ENCODE measurements around the gene TMEM87B. TPM values are rescaled to one million over a fixed set of nuclear protein-coding genes. Genes with fewer than 3 reads are reported as not detected.

TMEM87B gene
- total and polyA plus RNA-seq, 2 donors (not counting 1 experiment from before 2014, with no cell fraction given): 30.5 to 31.5 TPM

GRCh38 chr2:112096098-112096497, 41.0 kb downstream of the TMEM87B start:
- no peaks in the 10 kb centered on the region for H3K9me3 ChIP-seq (ENCODE audit: control insufficient read depth, insufficient read depth, low read depth, low read length)
- no peak overlapping the region for H3K4me3 ChIP-seq (replicated peaks in 1 of 4; ENCODE audit: control extremely low read depth in 1 of 4, insufficient read depth in 1 of 4, low read depth in 3 of 4, low read length in 4 of 4)
- no peaks in the 10 kb centered on the region for H3K79me2 ChIP-seq (ENCODE audit: control insufficient read depth, insufficient read depth, low read length)
- H3K36me3 ChIP-seq (ENCODE audit: control insufficient read depth, insufficient read depth, low read length): peaks cover 4% of the 10 kb centered on the region
- no peaks in the 10 kb centered on the region for H3K27me3 ChIP-seq (ENCODE audit: control insufficient read depth, insufficient read depth, low read length)
- no peak for DNase-seq (ENCODE audit: low read depth in 2 of 2)
- H4K20me1 ChIP-seq (ENCODE audit: control insufficient read depth, extremely low read depth, insufficient read depth, low read length): no peaks in the 10 kb centered on the region
- H2AFZ ChIP-seq (ENCODE audit: low read length): no peak overlapping the region
- H3K4me1 ChIP-seq (ENCODE audit: control insufficient read depth, extremely low read depth, insufficient read depth, low read length): peaks cover 7% of the 10 kb centered on the region
- no peak overlapping the region for H3K4me2 ChIP-seq (ENCODE audit: extremely low read depth, insufficient read depth, low read length)
- TF ChIP-seq EZH2 (IDR thresholded peaks at IDR 0.05; ENCODE audit: low read length, missing control alignments) (no peak), CTCF (conservative IDR thresholded peaks at IDR 0.05 in 1 of 2, IDR thresholded peaks at IDR 0.05 in 1 of 2; ENCODE audit: low read depth in 1 of 2, low read length in 2 of 2) (no peak)
- H3K9ac ChIP-seq (ENCODE audit: insufficient read depth, low read length): no peak overlapping the region
- H3K27ac ChIP-seq (ENCODE audit: insufficient read depth, low read length): no peak overlapping the region

GRCh38 chr2:112108178-112108832, 53.2 kb downstream of the TMEM87B start:
- no peak for DNase-seq (ENCODE audit: low read depth in 2 of 2)
- no peaks in the 10 kb centered on the region for H3K27me3 ChIP-seq (ENCODE audit: control insufficient read depth, insufficient read depth, low read length)

GRCh38 chr2:112109278-112109677, 54.2 kb downstream of the TMEM87B start:
- Histone ChIP-seq H3K79me2 (ENCODE audit: control insufficient read depth, insufficient read depth, low read length) (no peaks in the 10 kb centered on the region), H3K27me3 (ENCODE audit: control insufficient read depth, insufficient read depth, low read length) (no peaks in the 10 kb centered on the region), H3K4me2 (ENCODE audit: extremely low read depth, insufficient read depth, low read length) (no peak overlapping the region), H2AFZ (ENCODE audit: low read length) (no peak overlapping the region), H3K36me3 (ENCODE audit: control insufficient read depth, insufficient read depth, low read length) (peaks cover 8% of the 10 kb centered on the region), H4K20me1 (ENCODE audit: control insufficient read depth, extremely low read depth, insufficient read depth, low read length) (no peaks in the 10 kb centered on the region), H3K9me3 (ENCODE audit: control insufficient read depth, insufficient read depth, low read depth, low read length) (no peaks in the 10 kb centered on the region), H3K4me3 (replicated peaks in 1 of 4; ENCODE audit: control extremely low read depth in 1 of 4, insufficient read depth in 1 of 4, low read depth in 3 of 4, low read length in 4 of 4) (no peak overlapping the region), H3K4me1 (ENCODE audit: control insufficient read depth, extremely low read depth, insufficient read depth, low read length) (no peaks in the 10 kb centered on the region), H3K9ac (ENCODE audit: insufficient read depth, low read length) (no peak overlapping the region), H3K27ac (ENCODE audit: insufficient read depth, low read length) (no peak overlapping the region)
- DNase-seq (ENCODE audit: low read depth in 2 of 2): no peak
- TF ChIP-seq CTCF (conservative IDR thresholded peaks at IDR 0.05 in 1 of 2, IDR thresholded peaks at IDR 0.05 in 1 of 2; ENCODE audit: low read depth in 1 of 2, low read length in 2 of 2): no peak
- no peak for TF ChIP-seq EZH2 (IDR thresholded peaks at IDR 0.05; ENCODE audit: low read length, missing control alignments)

More at GRCh38 chr2:112108178-112108832, 53.2 kb downstream of the TMEM87B start:
- Histone ChIP-seq H3K36me3 (ENCODE audit: control insufficient read depth, insufficient read depth, low read length) (peaks cover 8% of the 10 kb centered on the region), H3K4me2 (ENCODE audit: extremely low read depth, insufficient read depth, low read length) (no peak overlapping the region), H3K9me3 (ENCODE audit: control insufficient read depth, insufficient read depth, low read depth, low read length) (no peaks in the 10 kb centered on the region), H4K20me1 (ENCODE audit: control insufficient read depth, extremely low read depth, insufficient read depth, low read length) (no peaks in the 10 kb centered on the region), H3K27ac (ENCODE audit: insufficient read depth, low read length) (no peak overlapping the region), H2AFZ (ENCODE audit: low read length) (no peak overlapping the region), H3K4me1 (ENCODE audit: control insufficient read depth, extremely low read depth, insufficient read depth, low read length) (no peaks in the 10 kb centered on the region), H3K9ac (ENCODE audit: insufficient read depth, low read length) (no peak overlapping the region), H3K79me2 (ENCODE audit: control insufficient read depth, insufficient read depth, low read length) (no peaks in the 10 kb centered on the region), H3K4me3 (replicated peaks in 1 of 4; ENCODE audit: control extremely low read depth in 1 of 4, insufficient read depth in 1 of 4, low read depth in 3 of 4, low read length in 4 of 4) (no peak overlapping the region)
- TF ChIP-seq CTCF (conservative IDR thresholded peaks at IDR 0.05 in 1 of 2, IDR thresholded peaks at IDR 0.05 in 1 of 2; ENCODE audit: low read depth in 1 of 2, low read length in 2 of 2) (no peak), EZH2 (IDR thresholded peaks at IDR 0.05; ENCODE audit: low read length, missing control alignments) (no peak)

Measured in fibroblast of lung (primary cell).